ENCODE results near the gene PSMB3.

GRCh38 chr17:38791162-38791561 is 38.6 kb downstream of the PSMB3 start:
- no peak for TF ChIP-seq CTCF (IDR thresholded peaks at IDR 0.05 in 2 of 3, conservative IDR thresholded peaks at IDR 0.05 in 1 of 3; ENCODE audit: borderline replicate concordance in 1 of 3, insufficient read depth in 1 of 3, low read depth in 2 of 3, low read length in 2 of 3)
- no peak for TF ChIP-seq MAX (IDR thresholded peaks at IDR 0.05)
- no peak for TF ChIP-seq RAD21 (IDR thresholded peaks at IDR 0.05; ENCODE audit: low read depth)
- TF ChIP-seq EZH2 (IDR thresholded peaks at IDR 0.05), result no peak
- no peak for TF ChIP-seq POLR2AphosphoS5 (IDR thresholded peaks at IDR 0.05; ENCODE audit: low read depth, low read length)
- no peak for TF ChIP-seq ATF3 (IDR thresholded peaks at IDR 0.05)

Measured in HCT116 (cell line).